ENCODE data around the gene MYH9.

GRCh38 chr22:36303115-36303467 lies 84.7 kb downstream of the MYH9 start:
- no peak for TF ChIP-seq CTCF (tag by site-specific recombination; IDR thresholded peaks at IDR 0.05)
- TF ChIP-seq ZNF121 (tag by site-specific recombination; IDR thresholded peaks at IDR 0.05): no peak
- no peak for TF ChIP-seq ZNF274 (IDR thresholded peaks at IDR 0.05; ENCODE audit: low read length)
- TF ChIP-seq ZNF274 (tag by site-specific recombination; IDR thresholded peaks at IDR 0.05; ENCODE audit: borderline replicate concordance): no peak
- no peak for TF ChIP-seq ZFP3 (tag by site-specific recombination; IDR thresholded peaks at IDR 0.05; ENCODE audit: low read depth)
- no peak for TF ChIP-seq ZNF221 (tag by site-specific recombination; IDR thresholded peaks at IDR 0.05; ENCODE audit: borderline replicate concordance)
- no peak for TF ChIP-seq MZF1 (tag by site-specific recombination; IDR thresholded peaks at IDR 0.05; ENCODE audit: borderline replicate concordance)
- no peak for TF ChIP-seq ZNF558 (tag by site-specific recombination; IDR thresholded peaks at IDR 0.05)
- TF ChIP-seq ZNF555 (tag by site-specific recombination; conservative IDR thresholded peaks at IDR 0.05): no peak
- no peak for TF ChIP-seq ZEB2 (tag by site-specific recombination; IDR thresholded peaks at IDR 0.05)

Measured in HEK293 (cell line).